Activated CD4-positive, alpha-beta T cell treated with anti-CD3 and anti-CD28 coated beads, Interleukin-2, amount 50 U/mL, for 1 hour (primary cell): ENCODE data around the gene AHCYL1.

Experiments
- DNase-seq: peaks from one replicate; pipeline ENCODE4 v3.0.0-alpha.2; 2020

Gene AHCYL1

DNA sequence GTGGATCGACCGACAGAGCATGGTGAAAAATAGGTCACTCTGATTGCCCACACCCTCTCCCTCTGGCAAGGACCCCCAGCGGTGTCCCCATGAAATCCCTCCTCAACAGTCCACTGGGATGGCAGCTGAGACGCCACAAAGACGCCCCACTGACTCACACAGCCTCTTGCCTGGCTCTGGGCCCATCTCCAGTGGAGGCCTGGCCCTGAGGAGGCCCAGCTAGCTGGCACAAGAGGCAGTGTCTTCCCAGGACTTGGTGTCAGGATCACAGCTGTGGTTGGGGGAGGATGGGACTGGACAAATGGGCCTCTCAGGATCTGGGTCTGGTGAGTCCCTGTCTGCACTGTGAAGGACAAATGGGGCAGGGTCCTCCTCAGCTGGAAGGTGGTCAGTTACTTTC, 81.3 kb downstream of the AHCYL1 start:
- DNase-seq = no peak

DNA sequence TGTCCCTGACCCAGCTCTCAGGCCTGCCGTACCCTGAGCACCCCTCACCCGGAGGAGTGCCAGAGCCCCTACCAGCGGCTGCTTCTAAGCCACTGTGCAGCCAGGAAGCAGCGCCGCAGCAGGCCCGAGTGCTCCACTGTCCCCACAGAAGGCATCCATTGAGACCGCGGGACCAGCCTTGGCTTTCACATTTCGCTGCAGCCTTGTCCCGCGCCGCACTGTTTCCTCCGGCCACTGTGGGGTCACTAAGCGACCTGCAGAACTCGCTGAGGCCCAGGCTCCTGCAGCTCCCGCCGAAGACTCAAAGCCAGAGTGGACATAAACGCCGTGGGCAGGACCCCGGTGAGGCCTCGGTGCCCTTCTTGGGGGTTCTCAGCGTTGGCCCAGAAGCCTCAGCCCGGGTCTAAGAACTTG, 82.9 kb downstream of the AHCYL1 start:
- no peak for DNase-seq

DNA sequence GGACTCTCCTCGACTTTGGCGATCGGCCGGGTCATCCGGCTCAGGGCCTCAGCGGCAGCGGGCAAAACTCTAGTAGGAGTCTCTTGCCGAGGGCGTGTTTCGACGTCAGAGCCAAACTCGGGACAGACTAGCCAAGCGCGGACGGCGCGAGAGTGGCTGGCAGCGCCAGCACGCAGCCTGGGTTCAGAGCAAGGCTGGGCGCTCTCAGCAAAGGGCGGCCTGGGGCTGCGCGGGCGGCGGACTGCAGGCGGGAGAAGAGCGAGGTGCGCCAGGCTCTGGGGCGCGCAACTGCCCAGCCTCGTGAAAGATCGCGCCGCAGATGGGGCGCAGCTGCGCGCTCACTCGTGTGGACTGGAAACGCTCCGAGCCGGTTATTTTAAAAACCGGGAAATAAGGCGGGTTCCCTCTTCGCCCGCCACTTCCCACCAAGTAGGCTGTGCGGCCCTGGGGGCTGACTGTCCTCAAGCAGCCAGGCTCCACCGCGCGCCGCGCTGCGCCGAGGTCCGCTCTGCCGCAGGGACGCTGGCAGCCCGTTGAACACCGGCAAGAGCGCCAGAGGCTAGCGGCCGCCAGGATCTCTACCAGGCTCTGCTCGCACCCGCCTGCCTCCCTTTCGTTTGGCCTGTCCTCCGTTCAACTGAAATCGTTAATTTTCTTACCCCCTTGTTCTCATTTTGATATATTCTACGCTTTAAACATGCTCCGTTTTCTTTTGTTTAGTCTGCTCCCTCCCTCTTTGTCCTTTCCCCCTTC, 83.5 kb downstream of the AHCYL1 start:
- no peak for DNase-seq

DNA sequence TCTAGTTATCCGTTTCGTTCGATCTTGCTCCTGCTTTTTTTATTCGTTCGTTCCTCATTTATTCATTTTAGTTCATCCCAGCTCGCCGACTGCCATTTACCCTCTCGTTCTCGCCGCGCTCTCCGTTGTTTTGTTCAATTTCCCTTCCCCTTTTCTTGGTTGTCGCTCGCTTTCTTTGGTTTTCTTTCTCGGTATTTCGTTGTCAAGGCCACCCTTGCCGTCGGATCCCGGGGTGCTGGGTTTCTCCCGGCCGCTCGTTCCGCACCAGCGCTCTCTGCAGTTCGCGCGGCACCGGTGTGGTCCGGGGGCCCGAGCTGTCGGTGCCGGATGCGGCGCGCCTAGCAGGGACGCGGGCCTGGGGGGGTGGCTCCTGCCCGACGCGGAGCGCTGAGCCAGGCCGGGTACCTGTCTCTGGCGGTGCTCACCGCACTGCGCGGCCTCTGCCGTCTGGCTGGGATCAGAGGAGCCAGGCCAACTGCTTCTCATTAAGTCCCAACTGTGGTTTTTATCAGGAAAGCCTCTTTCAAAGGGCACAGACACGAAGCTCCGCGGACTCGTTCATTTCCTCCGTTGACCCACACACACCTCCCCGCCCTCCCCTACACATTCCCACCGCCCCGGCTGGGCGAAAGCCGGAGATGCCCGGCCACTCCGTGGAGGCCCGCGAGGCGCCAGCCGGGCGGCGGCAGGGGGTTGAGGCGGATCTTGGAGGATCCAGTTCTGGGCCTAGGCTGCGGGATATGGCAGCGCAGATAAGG, 84.3 kb downstream of the AHCYL1 start:
- no peak for DNase-seq

DNA sequence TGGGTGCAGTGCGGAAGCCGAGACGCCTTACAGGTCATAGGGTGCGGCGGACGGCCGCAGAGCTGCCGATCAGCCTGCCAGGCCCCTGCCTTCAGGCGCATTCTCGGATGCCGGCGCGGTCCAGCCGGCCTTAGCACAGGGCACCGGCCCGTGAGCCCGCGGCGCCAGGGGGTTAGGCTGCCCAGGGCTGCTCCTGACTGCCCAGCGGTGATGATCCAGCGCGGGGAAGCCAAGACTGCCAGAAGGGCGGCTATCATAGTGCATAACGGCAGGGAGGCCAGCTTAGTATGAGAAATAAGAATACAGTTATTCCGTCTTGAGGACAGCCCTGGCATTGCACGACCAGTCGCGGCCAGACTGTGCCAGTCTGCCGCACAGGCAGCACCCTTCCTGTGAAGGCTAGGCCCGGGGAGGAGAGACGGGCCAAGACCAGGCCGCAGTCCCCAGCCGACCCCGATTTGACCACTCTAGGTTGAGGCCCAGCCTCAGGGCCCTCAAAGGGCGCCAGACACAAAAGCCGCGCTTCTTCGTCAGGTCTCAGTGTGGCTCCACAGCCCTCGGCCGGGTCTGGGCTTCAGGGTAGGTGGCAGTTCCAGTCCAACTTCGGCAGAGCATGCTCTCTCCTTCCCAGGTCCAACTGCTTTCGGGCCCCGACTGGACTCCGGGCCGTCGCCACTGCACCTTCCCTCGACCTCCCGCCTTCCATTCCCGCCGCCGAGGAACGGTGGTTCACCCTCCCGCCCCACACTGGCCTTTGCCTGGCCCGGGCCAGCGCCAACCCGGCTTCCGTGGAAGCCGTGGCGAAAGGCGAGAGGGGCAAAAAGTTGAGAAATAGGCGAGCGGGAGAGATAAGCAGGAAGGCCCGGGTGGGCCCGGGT, 85.1 kb downstream of the AHCYL1 start:
- no peak for DNase-seq

DNA sequence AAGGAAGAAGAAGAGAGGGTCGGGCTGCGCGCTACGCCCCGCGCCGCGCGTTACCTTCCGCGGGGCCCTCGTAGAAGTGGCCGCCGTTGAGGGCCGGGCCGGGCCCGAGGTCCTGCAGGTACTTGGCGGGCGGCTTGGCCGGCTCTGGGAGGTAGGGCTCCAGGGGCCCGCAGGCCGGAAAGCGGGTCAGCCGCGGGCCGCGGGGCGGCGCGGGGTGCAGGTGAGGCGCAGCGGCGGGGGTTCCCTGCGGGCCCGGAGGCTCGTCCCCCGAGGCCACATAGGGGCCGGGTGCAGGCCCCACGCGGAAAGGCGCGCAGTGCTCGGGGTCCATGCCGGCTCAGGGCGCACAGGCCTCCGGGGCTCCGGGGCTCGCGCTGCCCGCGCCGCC, 85.7 kb downstream of the AHCYL1 start:
- DNase-seq = no peak

DNA sequence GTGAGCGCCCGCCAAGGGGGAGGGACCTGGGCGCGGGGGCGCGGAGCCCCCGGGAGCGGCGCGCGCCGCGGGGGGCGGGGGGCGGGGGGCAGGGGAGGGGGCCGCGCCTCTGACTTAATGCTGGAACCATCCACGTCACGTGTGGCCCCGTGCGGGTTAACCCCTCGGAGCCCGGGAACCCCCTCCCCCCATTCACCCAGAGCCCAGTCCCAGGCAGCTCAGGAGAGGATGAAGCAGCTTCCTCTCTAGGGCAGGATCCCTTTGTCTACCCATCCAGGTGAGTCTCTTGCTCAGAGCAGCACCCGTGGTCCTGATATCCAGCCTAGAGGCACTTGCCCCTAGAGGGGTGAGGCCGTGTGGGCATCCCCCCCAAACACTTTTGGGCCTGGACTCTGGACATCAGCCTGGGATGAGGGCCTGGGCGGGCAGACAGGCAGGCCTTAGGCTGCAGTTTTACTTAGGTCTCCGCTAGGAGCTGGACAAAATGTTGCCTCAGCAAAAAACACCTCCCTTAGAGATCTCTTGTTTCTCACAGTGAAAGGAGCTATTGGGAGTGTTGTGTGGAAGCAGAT, 86.2 kb downstream of the AHCYL1 start, which contains the start of gene ALX3:
TSS of gene ALX3 (minus strand) at position 2 of the 572 bp plus-strand sequence. CDS start 60 bp downstream, outside the sequence.
- no peak for DNase-seq
